Adrenal gland (tissue), 12 donors: Measurements from ENCODE around the gene HOXC6. TPM values are rescaled to one million over a fixed set of nuclear protein-coding genes. Genes with fewer than 3 reads are reported as not detected.

Experiments
- DNase-seq, 7 donors: peaks; one replicate each; pipeline ENCODE4 v3.0.0-alpha.2; 2019 to 2020
- H3K27ac ChIP-seq, 5 donors: fragments of 200-600 bp; sonication (generic) in 4 of 5; 1 replicate in 3 of 5; 2 replicates in 2 of 5; pipeline versions ENCODE4 v1.5.1 to v1.8.0; 2016 to 2020; ENCODE audit warnings: mild to moderate bottlenecking in 1 of 5
- H3K27me3 ChIP-seq: fragments of 200-600 bp; 2 replicates; pipeline ENCODE4 v1.8.0; 2021
- H3K36me3 ChIP-seq, 2 donors: fragments of 200-600 bp; replicated peaks in 1 of 2; 1 replicate in 1 of 2; 2 replicates in 1 of 2; pipeline versions ENCODE4 v1.5.1 to v1.8.0; 2018 to 2022
- H3K4me1 ChIP-seq, 2 donors: fragments of 200-600 bp; replicated peaks in 1 of 2; 1 replicate in 1 of 2; 2 replicates in 1 of 2; pipeline versions ENCODE4 v1.5.1 to v1.8.0; 2018 to 2021
- H3K4me3 ChIP-seq, 4 donors: fragments of 200-600 bp; sonication (generic) in 3 of 4; one replicate each; pipeline ENCODE4 v1.5.1; 2016 to 2018
- H3K9me3 ChIP-seq, 3 donors: fragments of 200-600 bp; sonication (generic) in 1 of 3; replicated peaks in 1 of 3; 1 replicate in 2 of 3; 2 replicates in 1 of 3; pipeline versions ENCODE4 v1.5.1 to v1.8.0; 2016 to 2021
- CTCF ChIP-seq, 6 experiments: fragments of 450-650 bp in 4 of 6; fragments of 200-600 bp in 2 of 6; sonication (generic) in 1 of 6; IDR thresholded peaks; 1 replicate in 5 of 6; 2 replicates in 1 of 6; pipeline versions ENCODE4 v1.5.1 to v1.8.0; 2016 to 2021; ENCODE audit warnings: antibody characterized with exemption in 6 of 6, mild to moderate bottlenecking in 2 of 6, moderate library complexity in 1 of 6
- POLR2A ChIP-seq, 2 donors: fragments of 450-650 bp; IDR thresholded peaks; one replicate each; pipeline ENCODE4 v1.6.1; 2017; ENCODE audit warnings: antibody characterized with exemption in 2 of 2, mild to moderate bottlenecking in 2 of 2, moderate library complexity in 1 of 2
- WGBS, 4 donors: extraction: QIAGEN DNeasy Blood & Tissue Kit in 2 of 4; methylation state at CpG; one replicate each; pipeline versions ENCODE4 v1.1.5 to v1.1.7; 2013 to 2017; 5-methylcytosine and 5-hydroxymethylcytosine counted together
- intact Hi-C, 2 donors: fragments of 100-400 bp; cut with DNase I; formaldehyde crosslinking; loops; one replicate each; pipeline versions ENCODE4 v1.14.1 to v1.15.0; 2022 to 2023
- polyA plus RNA-seq, 3 donors: library from polyadenylated mRNA; stranded (reverse); fragments of 200-250 nt in 2 of 3; fragments of 350-450 nt in 1 of 3; fragmentation: Illumina TruSeq in 1 of 3; extraction: RNeasy Lipid Tissue Mini Kit (QIAGEN cat#74804) in 1 of 3; gene quantifications; one replicate each; pipeline ENCODE4 v1.2.3, GENCODE V29; 2013 to 2014
- total RNA-seq, 9 donors: library from RNA; depleted of rRNA in 4 of 9; stranded (reverse); fragments of >200 nt in 4 of 9; fragments of 120-200 nt in 1 of 9; fragmentation: NEBNext Ultra II Directional in 1 of 9; extraction: Animal tissue kit (Norgen Biotek cat#: 25700) in 1 of 9; gene quantifications; one replicate each; pipeline versions ENCODE4 v1.1.0 to v1.2.4, GENCODE V29; 2013 to 2023
- donor health status: healthy with polysubstance abuse.
- donor health status: Bipolar disorder and iron deficiency.
- donor health status: DM: yes; HTN: yes; CAD: no.
- donor health status: DM: no; HTN: no; CAD: no.
- donor health status: DM: no; HTN: no; CAD: no.
- donor health status: DM: yes; HTN: yes; CAD: no.

Gene HOXC6
- total and polyA plus RNA-seq, 12 donors: 1.5 to 23.1 (median 13.2) TPM

GRCh38 chr12:54032086-54032619, 3.9 kb downstream of the HOXC6 start:
- WGBS, 4 donors: 36 to 49% (median 45%) methylated on average over 6 of the region's 6 CpGs
- Histone ChIP-seq H3K27me3 (no peaks in the 10 kb centered on the region), H3K4me3 (no peak overlapping the region), H3K9me3 (no peaks in the 10 kb centered on the region), H3K27ac (peak overlapping the region in 2 of 5 donors; percentile 88 to 95), H3K36me3 (no peaks in the 10 kb centered on the region), H3K4me1 (peaks cover 13 to 58% of the 10 kb centered on the region in 2 donors)
- intact Hi-C loops: loop anchor here (5.0 to 10.0 kb wide), 2 partner anchors 103 to 160 kb away; no protein-coding TSS in a partner anchor
- DNase-seq: peak in 1 of 7 donors; percentile 52
- TF ChIP-seq CTCF (IDR thresholded peaks at IDR 0.05) (no peak), POLR2A (IDR thresholded peaks at IDR 0.05) (no peak)

GRCh38 chr12:54032627-54033100, 4.4 kb downstream of the HOXC6 start, which contains the start of gene HOXC5:
TSS of gene HOXC5 (plus strand) at chr12:54033050. CDS start at chr12:54033123, 73 bp downstream.
- Histone ChIP-seq H3K4me1 (peaks cover 13 to 54% of the 10 kb centered on the region in 2 donors), H3K27me3 (no peaks in the 10 kb centered on the region), H3K4me3 (peak within 1 kb of the TSS in 2 of 4 donors; percentile 33 to 47), H3K27ac (peak within 1 kb of the TSS in 2 of 5 donors; percentile 88 to 95), H3K9me3 (no peaks in the 10 kb centered on the region), H3K36me3 (no peaks in the 10 kb centered on the region)
- TF ChIP-seq CTCF (IDR thresholded peaks at IDR 0.05) (peak; percentile 85 to 99 (median 96)), POLR2A (IDR thresholded peaks at IDR 0.05) (no peak)
- DNase-seq: peak; percentile 71 to 95 (median 79)
- 1 to 2% (median 2%) methylated on average over 12 of the region's 12 CpGs for WGBS, 4 donors
- intact Hi-C loops: loop anchor here (5.0 to 10.0 kb wide), 2 partner anchors 102 to 160 kb away; no protein-coding TSS in a partner anchor

GRCh38 chr12:54033106-54033979, 5.1 kb downstream of the HOXC6 start:
- Histone ChIP-seq H3K27ac (peak overlapping the region in 2 of 5 donors; percentile 74 to 77), H3K9me3 (no peaks in the 10 kb centered on the region), H3K36me3 (no peaks in the 10 kb centered on the region), H3K4me1 (peaks cover 13 to 47% of the 10 kb centered on the region in 2 donors), H3K4me3 (peak overlapping the region in 2 of 4 donors; percentile 33 to 47), H3K27me3 (no peaks in the 10 kb centered on the region)
- 1 to 2% (median 2%) methylated on average over 36 to 60 of the region's 61 CpGs for WGBS, 4 donors
- TF ChIP-seq POLR2A (IDR thresholded peaks at IDR 0.05) (no peak), CTCF (IDR thresholded peaks at IDR 0.05) (no peak)
- intact Hi-C loops: loop anchor here (5.0 to 10.0 kb wide), 2 partner anchors 101 to 159 kb away; no protein-coding TSS in a partner anchor
- DNase-seq: peak in 6 of 7 donors; percentile 25 to 73 (median 56)
